22Rv1 (cell line): ENCODE data around the gene ULBP1.

ENCODE experiments used
- ZFX ChIP-seq: fragments of 450-650 bp; IDR thresholded peaks from 2 replicates; pipeline ENCODE4 v1.6.1; 2017; ENCODE audit warnings: antibody characterized with exemption, borderline replicate concordance
- TF ChIP-seq, protein P1 (sequence below): fragments of 450-650 bp; IDR thresholded peaks from 2 replicates; pipeline ENCODE4 v1.5.1; 2017; ENCODE audit warnings: mild to moderate bottlenecking

DNA sequence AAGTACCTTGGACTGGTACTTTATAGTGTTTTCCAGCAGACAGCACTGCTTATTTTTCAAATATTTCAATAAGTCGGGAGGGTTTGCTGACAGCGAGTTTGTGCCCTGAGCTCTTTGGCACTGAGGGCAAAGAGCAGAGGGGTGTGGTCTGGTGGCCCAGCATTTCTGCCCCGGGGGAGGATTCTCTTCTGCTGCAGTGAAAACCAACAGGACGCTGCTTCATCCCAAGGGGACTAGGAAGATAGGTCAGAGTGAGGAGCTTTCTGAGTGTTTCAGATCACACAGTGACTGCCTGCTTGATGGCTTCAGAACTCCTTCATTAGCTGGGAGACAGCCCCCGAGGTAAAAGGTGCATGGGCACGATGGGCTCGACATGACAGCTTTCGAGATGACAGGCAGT, 13.3 kb upstream of the ULBP1 start:
- TF ChIP-seq, protein P1, sequence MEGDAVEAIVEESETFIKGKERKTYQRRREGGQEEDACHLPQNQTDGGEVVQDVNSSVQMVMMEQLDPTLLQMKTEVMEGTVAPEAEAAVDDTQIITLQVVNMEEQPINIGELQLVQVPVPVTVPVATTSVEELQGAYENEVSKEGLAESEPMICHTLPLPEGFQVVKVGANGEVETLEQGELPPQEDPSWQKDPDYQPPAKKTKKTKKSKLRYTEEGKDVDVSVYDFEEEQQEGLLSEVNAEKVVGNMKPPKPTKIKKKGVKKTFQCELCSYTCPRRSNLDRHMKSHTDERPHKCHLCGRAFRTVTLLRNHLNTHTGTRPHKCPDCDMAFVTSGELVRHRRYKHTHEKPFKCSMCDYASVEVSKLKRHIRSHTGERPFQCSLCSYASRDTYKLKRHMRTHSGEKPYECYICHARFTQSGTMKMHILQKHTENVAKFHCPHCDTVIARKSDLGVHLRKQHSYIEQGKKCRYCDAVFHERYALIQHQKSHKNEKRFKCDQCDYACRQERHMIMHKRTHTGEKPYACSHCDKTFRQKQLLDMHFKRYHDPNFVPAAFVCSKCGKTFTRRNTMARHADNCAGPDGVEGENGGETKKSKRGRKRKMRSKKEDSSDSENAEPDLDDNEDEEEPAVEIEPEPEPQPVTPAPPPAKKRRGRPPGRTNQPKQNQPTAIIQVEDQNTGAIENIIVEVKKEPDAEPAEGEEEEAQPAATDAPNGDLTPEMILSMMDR = no peak
- no peak for TF ChIP-seq ZFX
